Ureter (tissue), 1 donor: Measurements from ENCODE around the gene CLASP1. TPM values are rescaled to one million over a fixed set of nuclear protein-coding genes. Genes with fewer than 3 reads are reported as not detected.
"Not testable (repeated sequence)": the region's sequence is repeated elsewhere in the genome, so short reads cannot be mapped to it uniquely, and the experiment has no call there.

Source experiments
- DNase-seq: peaks from one replicate; pipeline ENCODE4 v3.0.0-alpha.2; 2020; ENCODE audit warnings: low spot score
- total RNA-seq: library from RNA; stranded (reverse); gene quantifications from one replicate; pipeline ENCODE4 v1.2.4, GENCODE V29; 2023
- donor health status: DM: yes; HTN: yes; CAD: no.

Gene CLASP1
- total RNA-seq, 1 donor from 2014 or later, result 74.8 TPM

DNA sequence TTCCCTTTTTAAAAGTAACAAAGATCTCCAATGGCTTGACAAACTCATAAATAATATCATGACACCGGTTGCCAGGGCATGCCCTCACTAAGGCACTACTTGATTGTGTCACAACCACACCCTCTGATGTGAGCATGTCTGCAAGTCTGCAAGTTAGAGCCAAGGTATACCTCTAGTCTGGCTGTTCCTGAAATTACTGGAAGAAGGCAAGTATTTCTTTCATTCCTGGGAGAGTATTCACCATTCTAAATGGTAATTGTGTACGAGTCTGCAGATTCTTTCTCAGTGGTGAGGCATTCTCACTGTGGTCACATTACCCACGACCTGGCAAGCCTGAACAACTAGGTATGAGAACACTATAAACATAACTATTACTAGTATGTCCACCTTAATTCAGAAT, 144.3 kb downstream of the CLASP1 start:
- DNase-seq, result no peak

- no peak for DNase-seq
Measured at GRCh38 chr2:121504316-121504715, 144.9 kb downstream of the CLASP1 start.

DNA sequence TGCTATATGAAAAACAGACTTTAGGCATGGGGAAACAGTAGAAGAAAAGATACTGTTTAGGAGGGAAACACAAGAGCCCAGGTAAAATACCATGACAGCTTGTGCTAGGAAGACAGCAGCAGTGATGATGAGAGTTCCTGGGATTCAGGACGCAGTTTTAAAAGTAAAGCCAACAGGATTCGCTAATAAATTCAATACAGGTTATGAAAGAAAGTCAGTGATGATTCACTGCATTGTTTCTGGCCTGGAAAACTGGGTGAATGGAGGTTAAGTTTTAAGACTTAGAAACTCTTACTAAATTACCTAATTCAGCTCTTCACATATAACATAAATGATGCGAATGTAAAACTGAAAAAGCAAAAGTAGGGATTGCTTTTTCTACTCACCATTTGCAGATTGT, 146.5 kb downstream of the CLASP1 start:
- DNase-seq, result no peak

DNA sequence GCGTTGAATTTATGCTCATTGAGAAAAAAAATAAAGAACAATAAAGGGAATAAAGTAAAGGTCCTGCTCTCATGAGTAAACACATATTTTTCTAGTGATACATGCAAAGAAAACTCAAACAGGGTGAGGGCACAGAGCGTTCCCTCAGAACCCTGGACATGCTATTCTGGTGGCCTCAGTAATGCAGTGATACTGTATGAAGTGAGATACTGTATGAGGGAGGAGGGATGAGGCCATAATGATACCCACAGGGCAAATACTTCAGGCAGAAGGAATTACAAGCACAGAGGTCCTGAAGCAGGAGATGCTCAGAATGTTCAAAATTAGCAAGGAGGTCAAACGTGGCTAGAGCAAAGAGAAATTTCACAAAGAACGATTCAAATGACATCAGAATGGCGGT, 147.0 kb downstream of the CLASP1 start:
- no peak for DNase-seq

GRCh38 chr2:121501554-121501953, 147.7 kb downstream of the CLASP1 start:
- DNase-seq, result no peak

- DNase-seq, result no peak
Measured at GRCh38 chr2:121501031-121501430, 148.2 kb downstream of the CLASP1 start.

- DNase-seq, result no peak
Measured at GRCh38 chr2:121498731-121499130, 150.5 kb downstream of the CLASP1 start.

DNA sequence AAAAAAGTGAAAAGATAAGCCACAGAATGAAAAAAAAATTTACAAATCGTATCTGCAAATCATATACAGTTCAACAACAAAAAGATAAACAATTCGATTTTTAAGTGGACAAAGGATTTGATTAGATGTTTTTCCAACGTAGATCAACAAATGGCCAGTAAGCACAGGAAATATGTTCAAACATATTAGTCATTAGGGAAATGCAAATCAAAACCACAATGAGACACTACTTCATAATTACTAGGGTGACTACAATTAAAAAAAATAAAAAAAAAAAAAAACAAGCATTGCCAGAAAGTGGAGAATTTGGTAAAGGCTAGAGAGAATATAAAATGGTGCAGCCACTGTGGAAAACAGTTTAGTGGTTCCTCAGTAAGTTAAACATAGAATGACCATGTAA, 156.9 kb downstream of the CLASP1 start:
- DNase-seq, result no peak

DNA sequence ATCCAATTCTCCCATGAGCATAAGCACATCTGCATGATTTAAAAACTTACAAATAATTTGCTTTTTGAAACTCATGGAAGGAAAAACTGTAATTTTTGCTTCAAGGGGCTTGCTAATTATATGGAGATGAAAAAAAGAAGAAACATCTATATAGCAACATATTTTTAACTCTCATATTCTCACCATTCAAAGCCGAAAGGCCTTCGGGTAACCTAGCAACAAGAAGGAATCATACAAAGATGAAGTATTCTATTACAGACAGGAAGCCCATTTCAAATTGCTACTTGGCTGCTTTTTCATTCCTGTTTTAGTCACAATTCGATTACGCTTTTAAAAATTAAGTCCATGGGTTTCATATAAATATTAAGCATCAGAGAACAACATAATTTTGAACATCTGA, 157.7 kb downstream of the CLASP1 start:
- DNase-seq, result no peak

DNA sequence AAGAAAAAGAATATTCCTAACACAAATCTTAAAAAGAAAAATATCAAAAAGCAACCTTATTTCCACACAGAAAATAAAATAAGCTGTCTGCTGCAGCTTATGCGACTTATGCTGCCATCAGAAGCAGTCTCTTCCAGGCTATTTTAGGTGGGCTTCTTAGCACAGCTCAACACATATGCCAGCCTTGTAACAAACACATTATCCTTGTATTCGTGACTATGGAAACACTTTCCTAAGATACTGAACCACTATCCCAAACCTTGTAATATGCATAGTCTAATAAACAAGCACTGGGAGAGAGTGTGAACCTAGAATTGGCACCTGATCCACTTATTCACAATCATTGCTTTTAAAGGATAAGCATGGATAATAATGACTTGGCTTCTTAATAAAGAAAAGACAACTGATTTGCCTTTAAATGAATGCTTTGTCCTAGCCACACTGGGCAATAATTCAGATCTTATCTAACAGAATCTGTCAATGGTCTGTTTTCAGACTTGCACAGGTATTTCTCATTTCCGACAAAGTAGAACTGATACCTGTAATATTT, 158.6 kb downstream of the CLASP1 start:
- DNase-seq, result no peak

GRCh38 chr2:121489911-121490583, 159.2 kb downstream of the CLASP1 start:
- DNase-seq, result no peak

GRCh38 chr2:121489284-121489683, 160.0 kb downstream of the CLASP1 start:
- DNase-seq, result no peak

- DNase-seq, result no peak
Measured at GRCh38 chr2:121486191-121486790, 163.0 kb downstream of the CLASP1 start.

GRCh38 chr2:121485039-121485438, 164.2 kb downstream of the CLASP1 start:
- DNase-seq, result no peak

- DNase-seq, result no peak
Measured at GRCh38 chr2:121483846-121484245, 165.4 kb downstream of the CLASP1 start.

DNA sequence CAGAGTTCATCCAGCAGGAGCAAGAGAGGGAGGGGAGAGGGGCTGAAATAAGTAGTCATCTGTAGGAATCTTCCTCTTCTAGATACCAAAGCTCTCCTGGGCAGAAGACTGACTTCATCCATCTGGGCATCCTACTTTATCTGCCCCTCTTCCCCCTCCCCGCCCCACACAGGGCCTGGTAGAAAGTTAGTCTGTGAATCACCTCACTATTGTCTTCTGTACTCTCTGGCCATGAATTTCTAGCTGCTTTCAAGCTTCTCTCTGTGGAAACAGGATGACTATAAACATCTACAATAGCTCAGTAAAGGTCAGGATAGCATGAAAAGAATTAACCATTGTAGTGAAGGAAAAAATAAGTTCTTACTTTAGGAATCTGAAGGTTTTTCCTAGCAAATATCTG, 166.2 kb downstream of the CLASP1 start:
- no peak for DNase-seq

GRCh38 chr2:121480826-121481225, 168.4 kb downstream of the CLASP1 start:
- DNase-seq, result no peak

- no peak for DNase-seq
Measured at GRCh38 chr2:121479882-121480522, 169.3 kb downstream of the CLASP1 start.

DNA sequence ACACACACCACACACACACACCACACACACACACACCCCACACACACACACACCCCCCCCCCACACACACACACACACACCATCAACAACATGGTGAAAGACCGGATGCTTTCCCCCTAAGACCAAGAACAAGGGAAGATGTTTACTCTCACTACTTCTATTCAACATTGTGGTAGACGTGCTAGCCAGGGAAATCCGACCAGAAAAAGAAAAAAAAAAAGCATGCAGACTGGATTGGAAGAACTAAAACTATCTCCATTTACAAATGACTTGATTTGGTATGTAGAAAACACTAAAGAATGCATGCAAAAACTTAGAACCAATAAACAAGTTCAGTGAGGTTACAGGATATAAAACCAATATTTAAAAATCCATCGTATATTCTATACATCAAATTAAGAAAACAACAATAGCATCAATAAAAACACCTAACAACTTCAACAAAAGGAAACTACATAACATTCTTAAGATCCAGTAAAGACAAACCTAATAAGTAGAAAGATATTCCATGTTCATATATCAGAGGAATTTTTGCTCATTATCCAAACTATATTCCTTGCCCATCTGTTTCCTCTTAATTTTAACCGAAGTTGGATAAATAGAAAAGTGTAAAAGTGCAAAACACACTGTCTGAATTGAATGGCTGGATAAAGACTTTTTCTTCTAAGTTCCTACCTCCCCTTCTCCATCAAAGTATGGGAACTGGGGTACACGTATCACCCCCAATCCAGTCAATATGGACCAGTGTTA, 170.1 kb downstream of the CLASP1 start:
- DNase-seq, result no peak

GRCh38 chr2:121478358-121478995, 170.8 kb downstream of the CLASP1 start:
- DNase-seq, result not testable (repeated sequence)

- no peak for DNase-seq
Measured at GRCh38 chr2:121476684-121477083, 172.6 kb downstream of the CLASP1 start.
